PC-9 (cell line): ENCODE measurements around the gene XRCC2. TPM values are rescaled to one million over a fixed set of nuclear protein-coding genes. Genes with fewer than 3 reads are reported as not detected.
A peak's percentile ranks its signal among the peaks of the same experiment; 100 is the strongest.

ENCODE experiments used
- BruUV-seq: library from RNA; stranded (reverse); fragments of 400-500 nt; replicated peaks from 2 replicates; lab custom pipeline; 2021; lab: Mats Ljungman, UMichigan
- CTCF ChIA-PET: fragments of 300-600 bp; sonication (Branson Sonifier 250); formaldehyde crosslinking; loops from one replicate; lab custom pipeline; 2022; ENCODE audit warnings: antibody characterized with exemption; lab: Charles Lee
- POLR2A ChIA-PET: fragments of 300-600 bp; sonication (Branson Sonifier 250); formaldehyde crosslinking; loops from one replicate; lab custom pipeline; 2022; ENCODE audit warnings: antibody characterized with exemption; ENCODE audit not compliant: unreplicated experiment; lab: Charles Lee
- DNase-seq, 2 experiments: peaks; one replicate each; pipeline versions ENCODE4 v3.0.0 to v3.0.0-alpha.2; 2015 to 2022; ENCODE audit warnings: mixed read lengths in 1 of 2
- H2AFZ ChIP-seq: fragments of 200-600 bp; sonication (generic); 2 replicates; pipeline ENCODE4 v1.8.1; 2017; ENCODE audit warnings: antibody characterized with exemption
- H3F3A ChIP-seq: fragments of 200-600 bp; sonication (generic); 2 replicates; pipeline ENCODE4 v1.8.1; 2017; ENCODE audit warnings: antibody characterized with exemption, mild to moderate bottlenecking, low read depth; ENCODE audit not compliant: insufficient read depth
- H3K27ac ChIP-seq: fragments of 200-600 bp; sonication (generic); 2 replicates; pipeline ENCODE4 v1.6.1; 2016; ENCODE audit warnings: mixed run types
- H3K27me3 ChIP-seq: fragments of 200-600 bp; sonication (generic); 2 replicates; pipeline ENCODE4 v1.6.1; 2016; ENCODE audit warnings: low read depth, mixed run types; ENCODE audit not compliant: insufficient read depth
- H3K36me3 ChIP-seq: fragments of 200-600 bp; sonication (generic); 2 replicates; pipeline ENCODE4 v1.6.1; 2016; ENCODE audit warnings: low read depth, mixed run types
- H3K4me1 ChIP-seq: fragments of 200-600 bp; sonication (generic); replicated peaks from 2 replicates; pipeline ENCODE4 v1.6.1; 2016; ENCODE audit warnings: mixed run types; ENCODE audit not compliant: insufficient read depth
- H3K4me2 ChIP-seq: fragments of 200-600 bp; sonication (generic); 2 replicates; pipeline ENCODE4 v1.6.1; 2017; ENCODE audit warnings: mixed run types
- H3K4me3 ChIP-seq: fragments of 200-600 bp; sonication (generic); 2 replicates; pipeline ENCODE4 v1.6.1; 2016; ENCODE audit warnings: mixed run types
- H3K79me2 ChIP-seq: fragments of 200-600 bp; sonication (generic); 2 replicates; pipeline ENCODE4 v1.6.1; 2017; ENCODE audit warnings: low read depth, mixed run types
- H3K9me2 ChIP-seq: fragments of 200-600 bp; sonication (generic); 2 replicates; pipeline ENCODE4 v1.8.1; 2017; ENCODE audit warnings: mild to moderate bottlenecking; ENCODE audit not compliant: insufficient read depth
- H3K9me3 ChIP-seq: fragments of 200-600 bp; sonication (generic); 2 replicates; pipeline ENCODE4 v1.8.1; 2016; ENCODE audit warnings: low read depth; ENCODE audit not compliant: insufficient read depth
- H4K20me1 ChIP-seq: fragments of 200-600 bp; sonication (generic); 2 replicates; pipeline ENCODE4 v1.8.1; 2017; ENCODE audit not compliant: insufficient read depth
- EZH2 ChIP-seq: fragments of 200-600 bp; sonication (generic); IDR thresholded peaks from 2 replicates; pipeline ENCODE4 v1.8.0; 2017; ENCODE audit warnings: antibody characterized with exemption, low read depth
- intact Hi-C: fragments of 100-400 bp; cut with micrococcal nuclease; formaldehyde crosslinking; loops from one replicate; pipeline ENCODE4 v1.10.0; 2022; ENCODE audit not compliant: unreplicated experiment
- total RNA-seq: library from RNA; stranded (reverse); gene quantifications from 2 replicates; pipeline ENCODE4 v1.2.3, GENCODE V29; 2021
- TF ChIP-seq, protein P1 (sequence below): fragments of 200-600 bp; sonication (generic); conservative IDR thresholded peaks from 2 replicates; pipeline ENCODE4 v1.6.1; 2017; ENCODE audit warnings: mixed run types, antibody characterized with exemption, mild to moderate bottlenecking, moderate library complexity

Gene XRCC2
- total RNA-seq, 1 experiment from 2014 or later: 25.0 TPM

DNA sequence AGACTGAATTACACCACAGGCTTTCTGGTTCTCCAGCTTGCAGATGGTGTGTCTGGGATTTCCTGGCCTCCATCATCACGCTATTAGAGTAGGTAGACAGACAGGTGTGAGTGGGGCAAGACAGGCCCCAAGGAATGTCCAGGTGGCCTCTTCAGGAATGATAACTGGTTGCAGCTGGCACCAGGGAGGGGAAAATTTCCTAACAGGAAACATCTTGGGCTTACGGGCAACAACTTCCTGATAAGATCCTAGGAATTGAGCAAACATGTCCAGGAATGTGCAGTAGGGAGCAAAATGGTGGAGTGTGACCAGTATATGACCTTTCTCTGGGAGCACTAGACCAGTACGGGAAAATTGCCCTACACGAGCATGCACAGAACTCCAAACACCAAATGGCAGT is 11.3 kb downstream of the XRCC2 start:
- Histone ChIP-seq H3K27ac (no peak overlapping the region), H3K79me2 (peaks cover 41% of the 10 kb centered on the region), H3K4me1 (no peaks in the 10 kb centered on the region), H3K9me2 (no peaks in the 10 kb centered on the region), H3K4me2 (no peak overlapping the region), H3K27me3 (no peaks in the 10 kb centered on the region), H3K9me3 (no peaks in the 10 kb centered on the region), H4K20me1 (no peaks in the 10 kb centered on the region), H3K36me3 (no peaks in the 10 kb centered on the region), H3K4me3 (no peak overlapping the region), H3F3A (peaks cover 3% of the 10 kb centered on the region; the same call in 1 of the 2 replicates), H2AFZ (no peak overlapping the region)
- BruUV-seq: no TSS peak
- POLR2A ChIA-PET: no interaction called here
- peak in 1 of 2 experiments; percentile 41 for DNase-seq
- TF ChIP-seq, protein P1, sequence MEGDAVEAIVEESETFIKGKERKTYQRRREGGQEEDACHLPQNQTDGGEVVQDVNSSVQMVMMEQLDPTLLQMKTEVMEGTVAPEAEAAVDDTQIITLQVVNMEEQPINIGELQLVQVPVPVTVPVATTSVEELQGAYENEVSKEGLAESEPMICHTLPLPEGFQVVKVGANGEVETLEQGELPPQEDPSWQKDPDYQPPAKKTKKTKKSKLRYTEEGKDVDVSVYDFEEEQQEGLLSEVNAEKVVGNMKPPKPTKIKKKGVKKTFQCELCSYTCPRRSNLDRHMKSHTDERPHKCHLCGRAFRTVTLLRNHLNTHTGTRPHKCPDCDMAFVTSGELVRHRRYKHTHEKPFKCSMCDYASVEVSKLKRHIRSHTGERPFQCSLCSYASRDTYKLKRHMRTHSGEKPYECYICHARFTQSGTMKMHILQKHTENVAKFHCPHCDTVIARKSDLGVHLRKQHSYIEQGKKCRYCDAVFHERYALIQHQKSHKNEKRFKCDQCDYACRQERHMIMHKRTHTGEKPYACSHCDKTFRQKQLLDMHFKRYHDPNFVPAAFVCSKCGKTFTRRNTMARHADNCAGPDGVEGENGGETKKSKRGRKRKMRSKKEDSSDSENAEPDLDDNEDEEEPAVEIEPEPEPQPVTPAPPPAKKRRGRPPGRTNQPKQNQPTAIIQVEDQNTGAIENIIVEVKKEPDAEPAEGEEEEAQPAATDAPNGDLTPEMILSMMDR: no peak
- TF ChIP-seq EZH2: no peak
- CTCF ChIA-PET: no interaction called here
- intact Hi-C loops: no loop called here

DNA sequence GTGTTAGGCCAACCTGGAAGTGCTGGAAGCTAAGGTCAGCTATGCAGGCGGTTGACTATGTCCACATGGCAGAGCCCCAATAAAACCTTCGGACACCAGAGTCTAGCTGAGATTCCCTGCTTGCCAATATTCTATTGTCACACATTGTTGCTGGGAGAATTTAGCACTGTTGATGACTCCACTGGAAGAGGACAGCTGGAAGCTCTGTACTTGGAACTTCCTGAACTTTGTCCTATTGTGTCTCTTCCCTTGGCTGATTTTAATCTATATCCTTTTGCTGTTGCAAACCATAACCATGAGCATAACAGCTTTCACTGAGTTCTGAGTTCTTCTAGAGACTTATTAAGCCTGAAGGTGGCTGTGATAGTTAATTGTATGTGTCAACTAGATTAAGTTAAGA is 12.0 kb downstream of the XRCC2 start:
- H3K27ac ChIP-seq: no peak overlapping the region
- H3K36me3 ChIP-seq: no peaks in the 10 kb centered on the region
- no peaks in the 10 kb centered on the region for H4K20me1 ChIP-seq
- BruUV-seq: no TSS peak
- H2AFZ ChIP-seq: no peak overlapping the region
- H3K9me2 ChIP-seq: no peaks in the 10 kb centered on the region
- H3K4me1 ChIP-seq: no peaks in the 10 kb centered on the region
- TF ChIP-seq, protein P1: no peak
- no peak for TF ChIP-seq EZH2
- CTCF ChIA-PET: no interaction called here
- H3K4me2 ChIP-seq: no peak overlapping the region
- peaks cover 3% of the 10 kb centered on the region; the same call in 1 of the 2 replicates for H3F3A ChIP-seq
- intact Hi-C loops: no loop called here
- POLR2A ChIA-PET: no interaction called here
- H3K4me3 ChIP-seq: no peak overlapping the region
- H3K79me2 ChIP-seq: peaks cover 38% of the 10 kb centered on the region
- no peaks in the 10 kb centered on the region for H3K27me3 ChIP-seq
- no peak for DNase-seq
- no peaks in the 10 kb centered on the region for H3K9me3 ChIP-seq

DNA sequence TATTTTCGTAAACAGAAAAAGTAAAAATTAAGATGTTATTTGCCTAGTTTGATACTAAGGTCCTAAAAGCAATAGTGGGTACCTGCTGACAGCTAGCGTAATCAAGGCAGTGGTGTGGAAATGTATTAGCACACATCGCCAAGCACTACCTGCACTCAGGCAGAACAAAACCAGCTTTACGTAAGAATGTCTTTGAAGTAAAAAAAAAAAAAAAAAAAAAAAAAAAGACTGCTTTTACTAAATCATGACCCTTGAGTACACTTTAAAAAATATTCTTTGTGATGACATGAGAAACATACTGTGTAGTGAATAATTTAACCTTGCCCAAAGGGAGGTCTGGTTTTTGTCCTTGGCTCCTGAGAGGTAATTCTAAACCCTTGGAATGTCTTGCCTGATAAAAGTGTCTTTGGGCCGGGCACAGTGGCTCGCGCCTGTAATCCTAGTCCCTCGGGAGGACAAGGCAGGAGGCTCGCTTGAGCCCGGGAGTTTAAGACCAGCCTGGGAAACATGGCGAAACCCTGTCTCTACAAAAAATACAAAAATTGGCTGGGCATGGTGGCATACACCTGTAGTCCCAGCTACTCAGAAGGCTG is 12.7 kb downstream of the XRCC2 start:
- H3F3A ChIP-seq: peaks cover 3% of the 10 kb centered on the region; the same call in 1 of the 2 replicates
- TF ChIP-seq EZH2: no peak
- TF ChIP-seq, protein P1: no peak
- H3K27me3 ChIP-seq: no peaks in the 10 kb centered on the region
- H3K9me3 ChIP-seq: no peaks in the 10 kb centered on the region
- no peak overlapping the region for H3K4me3 ChIP-seq
- 0 out of 2 replicates have a peak, but pooled peaks cover 2% of the 10 kb centered on the region for H3K36me3 ChIP-seq
- H3K4me2 ChIP-seq: no peak overlapping the region
- H3K9me2 ChIP-seq: no peaks in the 10 kb centered on the region
- no TSS peak for BruUV-seq
- H3K4me1 ChIP-seq: no peaks in the 10 kb centered on the region
- no peak overlapping the region for H2AFZ ChIP-seq
- ChIA-PET POLR2A (no interaction called here), CTCF (no interaction called here)
- H3K79me2 ChIP-seq: peaks cover 34% of the 10 kb centered on the region
- intact Hi-C loops: no loop called here
- H4K20me1 ChIP-seq: no peaks in the 10 kb centered on the region
- no peak for DNase-seq
- H3K27ac ChIP-seq: no peak overlapping the region
